ENCODE measurements around the gene MAP1LC3B. TPM values are rescaled to one million over a fixed set of nuclear protein-coding genes. Genes with fewer than 3 reads are reported as not detected.
A peak's percentile ranks its signal among the peaks of the same experiment; 100 is the strongest.

The MAP1LC3B gene
- total RNA-seq = 37.9 and 40.7 TPM in 2 replicates
- long read RNA-seq, transcript MAP1LC3B-201 (4 exons, 2,688 nt) = major isoform, 204 of 223 reads
- long read RNA-seq, partial matches to known transcripts = 2 of 223 reads
- long read RNA-seq, other reads (novel, unspliced or antisense) = 16 of 223 reads

GRCh38 chr16:87391950-87392820 is at the start of gene MAP1LC3B:
TSS of gene MAP1LC3B (plus strand) at chr16:87392336. CDS start at chr16:87392428, 92 bp downstream.
- peak; percentile 97 for DNase-seq (ENCODE audit: low read depth, low spot score)
- Mint-ChIP-seq H3K4me3 (peak within 1 kb of the TSS; percentile 94), H3K4me1 (peaks cover 51% of the 10 kb centered on the region)

GRCh38 chr16:87342504-87342903 is 49.6 kb upstream of the MAP1LC3B start:
- DNase-seq (ENCODE audit: low read depth, low spot score) = no peak
- Mint-ChIP-seq H3K9me3 (no peaks in the 10 kb centered on the region), H3K4me3 (no peak overlapping the region), H3K27ac (ENCODE audit: unreplicated experiment) (no peak overlapping the region), H3K27me3 (ENCODE audit: low read depth) (no peaks in the 10 kb centered on the region), H3K4me1 (peaks cover 16% of the 10 kb centered on the region), H3K36me3 (ENCODE audit: low read depth) (no peaks in the 10 kb centered on the region)
- no peak for TF ChIP-seq CTCF (conservative IDR thresholded peaks at IDR 0.05)

More at GRCh38 chr16:87391950-87392820, at the start of gene MAP1LC3B:
- Mint-ChIP-seq H3K9me3 (no peaks in the 10 kb centered on the region), H3K27ac (ENCODE audit: unreplicated experiment) (peak within 1 kb of the TSS; percentile 90), H3K27me3 (ENCODE audit: low read depth) (peaks cover 7% of the 10 kb centered on the region), H3K36me3 (ENCODE audit: low read depth) (peaks cover 2% of the 10 kb centered on the region)
- TF ChIP-seq CTCF (conservative IDR thresholded peaks at IDR 0.05) = no peak

- H3K4me1 Mint-ChIP-seq = peaks cover 16% of the 10 kb centered on the region
- H3K9me3 Mint-ChIP-seq = no peaks in the 10 kb centered on the region
- no peak for DNase-seq (ENCODE audit: low read depth, low spot score)
- no peak for TF ChIP-seq CTCF (conservative IDR thresholded peaks at IDR 0.05)
- no peak overlapping the region for H3K4me3 Mint-ChIP-seq
- H3K27me3 Mint-ChIP-seq (ENCODE audit: low read depth) = no peaks in the 10 kb centered on the region
- H3K36me3 Mint-ChIP-seq (ENCODE audit: low read depth) = no peaks in the 10 kb centered on the region
- H3K27ac Mint-ChIP-seq (ENCODE audit: unreplicated experiment) = peak overlapping the region; percentile 35
Measured at GRCh38 chr16:87342978-87343752, 49.0 kb upstream of the MAP1LC3B start.

GRCh38 chr16:87343753-87344050 is 48.4 kb upstream of the MAP1LC3B start:
- H3K27me3 Mint-ChIP-seq (ENCODE audit: low read depth) = no peaks in the 10 kb centered on the region
- no peak for DNase-seq (ENCODE audit: low read depth, low spot score)
- H3K9me3 Mint-ChIP-seq = no peaks in the 10 kb centered on the region
- no peaks in the 10 kb centered on the region for H3K36me3 Mint-ChIP-seq (ENCODE audit: low read depth)
- no peak overlapping the region for H3K4me3 Mint-ChIP-seq
- H3K27ac Mint-ChIP-seq (ENCODE audit: unreplicated experiment) = no peak overlapping the region
- peaks cover 16% of the 10 kb centered on the region for H3K4me1 Mint-ChIP-seq
- no peak for TF ChIP-seq CTCF (conservative IDR thresholded peaks at IDR 0.05)

GRCh38 chr16:87344165-87344930 is 47.8 kb upstream of the MAP1LC3B start:
- DNase-seq (ENCODE audit: low read depth, low spot score) = no peak
- Mint-ChIP-seq H3K4me1 (peaks cover 16% of the 10 kb centered on the region), H3K27me3 (ENCODE audit: low read depth) (no peaks in the 10 kb centered on the region), H3K27ac (ENCODE audit: unreplicated experiment) (no peak overlapping the region), H3K9me3 (no peaks in the 10 kb centered on the region), H3K36me3 (ENCODE audit: low read depth) (no peaks in the 10 kb centered on the region), H3K4me3 (no peak overlapping the region)
- TF ChIP-seq CTCF (conservative IDR thresholded peaks at IDR 0.05) = no peak

All from neural crest cell (in vitro differentiated cells).